ENCODE measurements around the gene KCNJ4. TPM values are rescaled to one million over a fixed set of nuclear protein-coding genes. Genes with fewer than 3 reads are reported as not detected.

KCNJ4 gene
- total RNA-seq, 6 experiments from 2014 or later = not detected

GRCh38 chr22:38461414-38462081 is 6.5 kb upstream of the KCNJ4 start:
- no peaks in the 10 kb centered on the region for H3K9me3 Mint-ChIP-seq
- DNase-seq = peak; percentile 76
- no peak overlapping the region for H3K4me3 Mint-ChIP-seq
- no peak for TF ChIP-seq CTCF (IDR thresholded peaks at IDR 0.05)
- no peak overlapping the region for H3K27ac Mint-ChIP-seq
- peaks cover 5% of the 10 kb centered on the region; the same call in 1 of the 2 replicates for H3K4me1 Mint-ChIP-seq (ENCODE audit: low read depth)
- no peaks in the 10 kb centered on the region for H3K36me3 Mint-ChIP-seq (ENCODE audit: low read depth)
- peaks cover 43% of the 10 kb centered on the region for H3K27me3 Mint-ChIP-seq (ENCODE audit: insufficient read depth)

- peaks cover 5% of the 10 kb centered on the region; the same call in 1 of the 2 replicates for H3K4me1 Mint-ChIP-seq (ENCODE audit: low read depth)
- peaks cover 47% of the 10 kb centered on the region for H3K27me3 Mint-ChIP-seq (ENCODE audit: insufficient read depth)
- no peak overlapping the region for H3K27ac Mint-ChIP-seq
- no peaks in the 10 kb centered on the region for H3K36me3 Mint-ChIP-seq (ENCODE audit: low read depth)
- TF ChIP-seq CTCF (IDR thresholded peaks at IDR 0.05) = no peak
- H3K9me3 Mint-ChIP-seq = no peaks in the 10 kb centered on the region
- no peak overlapping the region for H3K4me3 Mint-ChIP-seq
- no peak for DNase-seq
These were observed 6.0 kb upstream of the KCNJ4 start for GRCh38 chr22:38461057-38461413.

GRCh38 chr22:38460426-38460840 is 5.4 kb upstream of the KCNJ4 start:
- Mint-ChIP-seq H3K4me1 (ENCODE audit: low read depth) (peaks cover 5% of the 10 kb centered on the region; the same call in 1 of the 2 replicates), H3K4me3 (no peak overlapping the region), H3K27me3 (ENCODE audit: insufficient read depth) (peaks cover 47% of the 10 kb centered on the region), H3K36me3 (ENCODE audit: low read depth) (no peaks in the 10 kb centered on the region), H3K27ac (no peak overlapping the region), H3K9me3 (no peaks in the 10 kb centered on the region)
- DNase-seq = no peak
- no peak for TF ChIP-seq CTCF (IDR thresholded peaks at IDR 0.05)

GRCh38 chr22:38456841-38457699 is 2.1 kb upstream of the KCNJ4 start:
- H3K36me3 Mint-ChIP-seq (ENCODE audit: low read depth) = no peaks in the 10 kb centered on the region
- peaks cover 64% of the 10 kb centered on the region for H3K27me3 Mint-ChIP-seq (ENCODE audit: insufficient read depth)
- no peak for TF ChIP-seq CTCF (IDR thresholded peaks at IDR 0.05)

GRCh38 chr22:38456272-38456835 is 1.4 kb upstream of the KCNJ4 start:
- Mint-ChIP-seq H3K4me1 (ENCODE audit: low read depth) (peaks cover under 1% of the 10 kb centered on the region; the same call in 1 of the 2 replicates), H3K9me3 (no peaks in the 10 kb centered on the region), H3K36me3 (ENCODE audit: low read depth) (no peaks in the 10 kb centered on the region), H3K27ac (no peak overlapping the region), H3K27me3 (ENCODE audit: insufficient read depth) (peaks cover 63% of the 10 kb centered on the region), H3K4me3 (no peak overlapping the region)
- no peak for DNase-seq
- no peak for TF ChIP-seq CTCF (IDR thresholded peaks at IDR 0.05)

More at GRCh38 chr22:38456841-38457699, 2.1 kb upstream of the KCNJ4 start:
- no peak for DNase-seq
- H3K27ac Mint-ChIP-seq = no peak overlapping the region
- H3K4me3 Mint-ChIP-seq = no peak overlapping the region
- H3K9me3 Mint-ChIP-seq = no peaks in the 10 kb centered on the region
- peaks cover 5% of the 10 kb centered on the region; the same call in 1 of the 2 replicates for H3K4me1 Mint-ChIP-seq (ENCODE audit: low read depth)

All from HFFc6 (cell line).